NCI-H1092 treated with DMSO at 0.1 percent for 48 hours (cell line): ENCODE results near the gene KRTAP9-1.
"Not testable (repeated sequence)": the region's sequence is repeated elsewhere in the genome, so short reads cannot be mapped to it uniquely, and the experiment has no call there.

Source experiments
- DNase-seq: peaks from one replicate; lab custom pipeline; 2025; lab: John Stamatoyannopoulos, UW

The KRTAP9-1 gene, protein sequence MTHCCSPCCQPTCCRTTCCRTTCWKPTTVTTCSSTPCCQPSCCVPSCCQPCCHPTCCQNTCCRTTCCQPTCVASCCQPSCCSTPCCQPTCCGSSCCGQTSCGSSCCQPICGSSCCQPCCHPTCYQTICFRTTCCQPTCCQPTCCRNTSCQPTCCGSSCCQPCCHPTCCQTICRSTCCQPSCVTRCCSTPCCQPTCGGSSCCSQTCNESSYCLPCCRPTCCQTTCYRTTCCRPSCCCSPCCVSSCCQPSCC

DNA sequence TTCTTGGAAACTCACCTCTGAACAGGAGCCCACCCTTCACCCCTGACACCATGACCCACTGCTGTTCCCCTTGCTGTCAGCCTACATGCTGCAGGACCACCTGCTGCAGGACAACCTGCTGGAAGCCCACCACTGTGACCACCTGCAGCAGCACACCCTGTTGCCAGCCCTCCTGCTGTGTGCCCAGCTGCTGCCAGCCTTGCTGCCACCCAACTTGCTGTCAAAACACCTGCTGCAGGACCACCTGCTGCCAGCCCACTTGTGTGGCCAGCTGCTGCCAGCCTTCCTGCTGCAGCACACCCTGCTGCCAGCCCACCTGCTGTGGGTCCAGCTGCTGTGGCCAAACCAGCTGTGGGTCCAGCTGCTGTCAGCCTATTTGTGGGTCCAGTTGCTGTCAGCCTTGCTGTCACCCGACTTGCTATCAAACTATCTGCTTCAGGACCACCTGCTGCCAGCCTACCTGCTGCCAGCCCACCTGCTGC is at the start of gene KRTAP9-1:
TSS of gene KRTAP9-1 (plus strand) at position 51 of the 482 bp plus-strand sequence. CDS start at position 51, 0 bp downstream.
- not testable (repeated sequence) for DNase-seq

DNA sequence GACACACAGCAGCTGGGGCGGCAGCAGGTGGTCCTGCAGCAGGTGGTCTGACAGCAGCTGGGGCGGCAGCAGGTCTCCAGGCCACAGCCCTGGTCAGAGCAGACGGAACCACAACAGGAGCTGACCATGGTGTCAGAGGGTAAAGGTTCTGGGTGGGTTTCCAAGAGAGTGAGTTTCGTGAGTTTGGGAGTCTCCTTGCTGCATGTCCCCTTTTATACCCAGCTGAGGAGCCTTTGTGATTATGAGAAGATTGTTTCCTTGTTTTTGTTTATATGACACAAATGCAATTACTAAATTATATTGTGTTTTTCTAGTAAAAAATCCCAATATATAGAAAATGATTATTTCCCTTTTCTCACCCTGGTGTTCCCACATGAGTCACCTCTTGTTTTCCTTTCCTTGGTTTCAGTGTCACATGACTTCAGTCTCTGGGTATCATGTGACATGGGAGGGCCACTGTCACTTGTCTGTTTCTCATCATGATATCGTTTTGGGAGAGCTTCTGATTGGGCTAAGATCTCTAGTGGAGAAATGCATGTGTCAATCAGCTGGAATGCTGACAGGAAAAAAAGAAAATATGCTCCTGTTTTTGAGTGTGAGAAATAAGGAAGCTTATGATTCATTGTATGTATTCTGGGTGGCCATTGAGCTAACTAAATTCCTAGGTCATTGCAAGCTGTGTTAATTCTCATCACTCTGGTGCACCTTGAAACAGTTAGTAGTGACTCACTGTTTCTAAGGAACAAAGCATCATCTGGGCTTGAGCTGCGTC is 49.1 kb upstream of the KRTAP9-1 start, which contains the start of gene KRTAP4-6:
TSS of gene KRTAP4-6 (minus strand) at position 185 of the 772 bp plus-strand sequence. CDS start at position 128, 57 bp downstream.
- DNase-seq: no peak

DNA sequence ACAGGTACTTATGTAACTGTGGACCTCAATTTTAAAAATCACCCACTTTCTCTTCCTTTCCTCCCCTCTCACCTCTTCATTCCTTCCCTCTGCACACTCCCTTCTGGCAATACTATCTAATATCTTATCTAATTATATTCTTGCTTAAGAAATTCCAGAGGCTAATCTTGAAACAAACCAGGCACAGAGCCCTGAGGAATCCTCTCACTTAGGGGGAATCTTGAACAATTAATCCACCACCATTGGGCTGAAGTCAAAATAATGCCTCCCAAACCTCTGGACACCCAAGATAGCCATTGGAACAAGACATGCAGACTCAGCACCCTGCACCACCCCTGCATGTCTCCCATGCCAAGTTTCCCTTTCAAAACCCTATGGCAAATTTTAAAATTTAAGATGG is 48.3 kb upstream of the KRTAP9-1 start:
- DNase-seq: no peak

DNA sequence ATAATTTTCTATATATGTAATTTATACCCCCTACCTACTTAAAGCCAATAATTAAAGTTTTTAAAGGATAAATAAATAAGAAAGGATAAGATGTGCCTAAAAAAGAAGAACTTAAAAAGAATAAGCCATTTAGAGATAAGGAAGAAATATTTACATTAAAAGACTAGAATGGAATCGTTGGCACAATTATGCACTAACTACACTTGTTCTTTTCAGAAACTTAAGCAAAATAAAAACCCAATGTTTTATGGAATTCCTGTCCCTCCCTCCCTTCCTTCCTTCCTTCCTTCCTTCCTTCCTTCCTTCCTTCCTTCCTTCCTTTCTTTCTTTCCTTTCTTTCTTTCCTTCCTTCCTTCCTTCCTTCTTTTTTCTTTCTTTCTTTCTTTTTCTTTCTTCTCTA is 44.8 kb upstream of the KRTAP9-1 start:
- DNase-seq: no peak

DNA sequence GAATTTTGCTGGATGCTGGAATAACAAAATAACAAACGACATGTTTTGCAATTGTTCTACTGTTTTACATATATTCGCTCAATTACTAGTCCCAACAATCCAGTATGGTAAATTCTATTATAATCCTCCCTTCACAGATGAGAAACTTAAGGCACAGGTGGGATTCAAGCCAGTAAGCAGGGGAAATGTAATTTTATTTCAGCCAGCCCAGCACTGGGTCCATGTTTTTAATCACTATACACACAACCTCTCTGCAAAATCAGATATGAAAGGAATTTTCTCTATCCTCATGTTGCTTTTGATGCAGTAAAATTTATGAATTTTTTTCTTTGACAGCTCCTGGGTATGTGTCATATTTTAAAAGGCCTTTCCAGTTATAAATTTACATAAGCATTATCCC is 44.4 kb upstream of the KRTAP9-1 start:
- DNase-seq: no peak

DNA sequence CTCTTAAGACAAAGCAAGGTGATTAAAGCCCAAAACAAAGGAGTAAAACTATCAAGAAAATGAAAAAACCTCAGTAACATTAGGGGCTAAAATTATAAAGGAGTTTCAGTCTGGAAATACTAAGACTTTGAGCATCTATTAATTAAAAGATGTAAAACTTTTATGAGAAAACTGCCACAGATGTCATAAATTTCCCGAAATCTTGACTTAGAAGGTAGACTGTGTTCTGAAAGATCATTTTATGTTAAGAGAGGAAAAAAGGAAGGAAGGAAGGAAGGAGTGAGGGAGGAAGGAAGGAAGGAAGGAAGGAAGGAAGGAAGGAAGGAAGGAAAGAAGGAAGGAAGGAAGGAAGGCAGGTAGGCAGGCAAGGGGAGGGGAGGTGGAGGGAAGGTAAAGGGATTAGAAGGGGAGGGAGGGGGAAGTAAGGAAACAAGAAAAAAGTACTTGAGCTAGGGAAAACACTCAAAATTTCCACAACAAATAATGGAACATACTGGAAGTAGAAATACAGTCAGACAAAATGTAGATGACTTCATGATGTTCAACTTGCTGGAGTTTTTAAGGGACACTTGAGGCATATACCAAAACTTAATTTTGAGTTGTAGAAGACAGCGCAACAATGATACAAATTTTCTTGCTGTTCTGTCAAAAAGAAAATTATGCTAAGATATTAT is 42.0 kb upstream of the KRTAP9-1 start:
- DNase-seq: no peak

DNA sequence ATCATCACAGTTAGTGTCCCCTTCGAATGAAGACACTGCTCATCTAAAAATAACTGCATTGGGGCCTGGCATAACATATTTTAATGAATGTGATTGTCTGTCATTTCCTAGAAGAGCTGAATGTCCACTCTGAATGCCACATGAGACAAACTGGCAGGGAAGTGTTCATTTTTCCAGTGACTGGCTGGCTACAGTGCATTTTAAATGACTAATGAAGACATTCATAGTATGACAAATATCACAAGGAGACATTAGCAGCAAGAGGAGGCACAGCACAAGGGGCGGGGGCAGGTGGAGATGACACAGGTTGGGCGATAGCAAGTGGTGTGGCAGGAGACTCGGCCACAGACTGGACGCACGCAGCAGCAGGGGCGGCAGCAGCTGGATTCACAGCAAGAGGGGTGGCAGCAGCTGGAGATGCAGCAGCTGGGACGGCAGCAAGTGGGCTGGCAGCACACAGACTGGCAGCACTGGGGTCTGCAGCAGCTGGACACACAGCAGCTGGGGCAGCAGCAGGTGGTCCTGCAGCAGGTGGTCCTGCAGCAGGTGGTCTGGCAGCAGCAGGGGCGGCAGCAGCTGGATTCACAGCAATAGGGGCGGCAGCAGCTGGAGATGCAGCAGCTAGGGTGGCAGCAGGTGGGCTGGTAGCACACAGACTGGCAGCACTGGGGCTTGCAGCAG is 40.6 kb upstream of the KRTAP9-1 start:
- not testable (repeated sequence) for DNase-seq

DNA sequence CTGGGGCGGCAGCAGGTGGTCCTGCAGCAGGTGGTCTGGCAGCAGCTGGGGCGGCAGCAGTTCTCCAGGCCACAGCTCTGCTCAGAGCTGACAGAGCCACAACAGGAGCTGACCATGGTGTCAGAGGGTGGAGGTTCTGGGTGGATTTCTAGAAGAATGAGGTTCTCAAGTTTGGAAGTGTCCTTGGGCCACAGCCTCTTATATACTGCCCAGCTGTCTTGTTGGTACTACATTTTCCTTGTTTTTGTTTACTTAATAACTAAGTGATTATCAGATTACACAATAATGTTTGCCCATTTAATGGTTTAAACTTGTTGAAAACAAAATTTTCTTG is 40.1 kb upstream of the KRTAP9-1 start, which contains the start of gene KRTAP4-5:
TSS of gene KRTAP4-5 (minus strand) at position 174 of the 334 bp plus-strand sequence. CDS start at position 116, 58 bp downstream.
- no peak for DNase-seq

DNA sequence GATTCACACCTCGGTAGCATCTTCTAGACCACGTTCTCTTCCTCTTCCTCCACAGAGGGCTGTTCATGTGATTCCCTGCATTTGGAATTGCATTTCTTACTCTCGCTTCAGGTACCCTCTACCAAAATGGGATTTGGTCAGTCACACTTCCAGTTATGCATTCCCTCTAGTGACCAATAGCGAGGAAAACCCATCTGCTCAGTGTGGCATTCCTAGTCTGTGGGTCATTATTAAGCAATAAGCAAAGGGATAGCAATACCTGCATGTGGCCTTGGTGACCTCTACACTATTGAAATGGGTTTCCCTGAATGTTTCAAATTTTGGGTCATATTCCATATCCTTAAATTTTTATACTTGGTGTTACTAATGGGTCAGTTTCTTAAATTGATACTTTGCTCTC is 39.7 kb upstream of the KRTAP9-1 start:
- no peak for DNase-seq

DNA sequence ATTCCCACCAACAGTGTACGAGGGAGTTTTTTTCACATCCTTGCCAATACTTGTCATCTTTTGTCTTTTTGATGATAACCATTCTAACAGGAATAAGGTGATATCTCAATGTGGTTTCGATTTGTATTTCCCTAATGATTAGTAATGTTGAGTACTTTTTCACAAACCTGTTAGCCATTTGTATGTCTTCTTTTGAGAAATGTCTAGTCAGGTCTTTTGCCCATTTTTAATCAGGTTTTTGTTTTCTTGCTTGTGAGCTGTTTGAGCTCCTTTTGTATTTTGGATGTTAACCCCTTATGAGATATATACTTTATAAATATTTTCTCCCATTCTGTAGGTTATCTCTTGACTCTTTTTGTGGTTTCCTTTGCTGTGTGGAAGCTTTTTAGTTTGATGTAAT is 38.2 kb upstream of the KRTAP9-1 start:
- no peak for DNase-seq

DNA sequence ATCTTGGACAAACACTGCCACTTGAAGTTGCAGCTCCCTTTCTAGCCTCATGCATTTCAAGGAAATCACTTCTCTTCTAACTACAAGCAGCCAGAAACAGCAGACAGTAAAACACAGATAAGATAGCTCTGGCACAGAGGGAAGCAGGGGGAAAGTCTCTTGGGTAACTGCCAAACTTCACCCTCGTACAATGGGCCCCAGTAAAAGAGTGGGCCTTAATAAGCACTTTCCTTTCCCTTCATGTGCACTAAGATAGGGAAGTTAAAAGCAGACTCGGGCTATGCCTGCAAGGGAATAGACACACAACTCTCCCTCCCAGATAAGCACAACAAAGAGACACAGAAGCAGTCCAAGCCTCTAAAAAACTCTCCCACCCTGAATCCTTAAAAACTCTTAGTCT is 35.8 kb upstream of the KRTAP9-1 start:
- DNase-seq: no peak

DNA sequence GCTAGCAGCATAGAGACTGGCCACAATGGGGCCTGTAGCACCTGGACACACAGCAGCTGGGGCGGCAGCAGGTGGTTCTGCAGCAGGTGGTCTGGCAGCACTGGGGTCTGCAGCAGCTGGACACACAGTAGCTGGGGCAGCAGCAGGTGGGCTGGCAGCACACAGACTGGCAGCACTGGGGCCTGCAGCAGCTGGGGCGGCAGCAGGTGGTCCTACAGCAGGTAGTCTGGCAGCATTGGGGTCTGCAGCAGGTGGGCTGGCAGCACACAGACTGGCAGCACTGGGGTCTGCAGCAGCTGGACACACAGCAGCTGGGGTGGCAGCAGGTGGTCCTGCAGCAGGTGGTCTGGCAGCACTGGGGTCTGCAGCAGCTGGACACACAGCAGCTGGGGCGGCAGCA is 29.5 kb upstream of the KRTAP9-1 start:
- DNase-seq: not testable (repeated sequence)

DNA sequence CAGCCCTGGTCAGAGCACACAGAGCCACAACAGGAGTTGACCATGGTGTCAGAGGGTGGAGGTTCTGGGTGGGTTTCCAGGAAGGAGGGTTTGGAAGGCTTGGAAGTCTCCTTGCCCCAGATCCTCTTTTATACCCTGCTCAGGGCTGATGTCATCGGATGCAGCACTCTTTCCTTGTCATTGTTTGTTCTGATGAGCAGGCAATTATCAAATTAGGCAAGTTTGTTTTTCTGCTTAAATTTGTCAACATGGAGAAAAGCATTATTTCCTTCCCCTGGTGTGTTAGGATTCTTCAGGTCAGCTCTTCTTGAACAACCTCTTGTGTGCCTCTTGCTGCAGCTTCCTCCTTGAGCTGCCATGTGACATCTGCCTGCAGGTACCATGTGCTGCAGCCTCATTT is 29.0 kb upstream of the KRTAP9-1 start, which contains the start of gene KRTAP4-4:
TSS of gene KRTAP4-4 (minus strand) at position 101 of the 400 bp plus-strand sequence. CDS start at position 44, 57 bp downstream.
- DNase-seq: no peak

DNA sequence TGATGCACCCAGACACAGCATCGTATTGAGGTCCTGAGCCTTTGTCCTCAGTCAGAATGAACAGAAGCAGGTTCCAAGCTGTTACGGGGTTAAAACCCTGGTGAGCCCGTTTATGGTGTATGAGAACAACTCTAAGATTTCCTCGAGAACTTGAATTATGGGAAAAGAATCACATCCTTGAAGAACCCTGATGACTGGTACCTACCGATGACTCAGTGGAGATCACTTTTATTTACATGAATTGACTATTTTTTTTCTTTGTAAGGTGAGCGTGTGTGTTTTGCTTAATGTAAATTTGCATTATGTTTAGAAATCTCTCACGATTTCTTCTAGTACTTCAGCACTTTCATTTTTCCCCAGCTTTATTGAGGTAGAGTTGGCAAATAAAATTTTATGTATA is 25.9 kb upstream of the KRTAP9-1 start:
- no peak for DNase-seq

DNA sequence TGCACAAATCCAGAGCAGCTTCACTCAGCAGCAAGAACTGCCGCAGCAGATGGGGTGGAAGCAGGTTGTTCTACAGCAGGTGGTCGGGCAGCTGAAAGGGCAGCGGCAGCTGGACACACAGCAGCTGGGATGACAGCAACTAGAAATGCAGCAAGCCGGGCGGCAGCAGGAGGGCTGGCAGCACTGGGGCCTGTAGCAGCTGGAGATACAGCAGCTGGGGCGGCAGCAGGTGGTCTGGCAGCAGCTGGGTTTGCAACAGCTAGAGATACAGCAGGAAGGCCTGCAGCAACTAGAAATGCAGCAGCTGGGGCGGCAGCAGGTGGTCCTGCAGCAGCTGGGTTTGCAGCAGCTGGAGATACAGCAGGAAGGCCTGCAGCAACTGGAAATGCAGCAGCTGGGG is 22.1 kb upstream of the KRTAP9-1 start:
- no peak for DNase-seq

DNA sequence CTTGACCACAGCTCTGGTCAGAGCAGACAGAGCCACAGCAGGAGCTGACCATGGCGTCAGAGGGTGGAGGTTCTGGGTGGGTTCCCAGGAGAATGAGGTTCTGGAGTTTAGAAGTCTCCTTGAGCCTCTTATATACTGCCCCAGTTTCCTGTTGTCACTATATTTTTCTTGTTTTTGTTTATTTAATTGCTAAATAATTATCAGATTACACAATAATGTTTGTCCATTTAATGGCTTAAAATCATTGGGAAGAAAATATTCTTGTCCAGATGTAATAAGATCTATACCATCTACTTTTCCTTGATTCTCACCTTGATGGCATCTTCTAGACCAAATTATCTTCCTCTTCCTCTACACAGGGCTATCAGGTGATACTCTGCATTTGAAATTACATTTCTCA is 21.6 kb upstream of the KRTAP9-1 start, which contains the start of gene KRTAP4-3:
TSS of gene KRTAP4-3 (minus strand) at position 101 of the 400 bp plus-strand sequence. CDS start at position 52, 49 bp downstream.
- no peak for DNase-seq

DNA sequence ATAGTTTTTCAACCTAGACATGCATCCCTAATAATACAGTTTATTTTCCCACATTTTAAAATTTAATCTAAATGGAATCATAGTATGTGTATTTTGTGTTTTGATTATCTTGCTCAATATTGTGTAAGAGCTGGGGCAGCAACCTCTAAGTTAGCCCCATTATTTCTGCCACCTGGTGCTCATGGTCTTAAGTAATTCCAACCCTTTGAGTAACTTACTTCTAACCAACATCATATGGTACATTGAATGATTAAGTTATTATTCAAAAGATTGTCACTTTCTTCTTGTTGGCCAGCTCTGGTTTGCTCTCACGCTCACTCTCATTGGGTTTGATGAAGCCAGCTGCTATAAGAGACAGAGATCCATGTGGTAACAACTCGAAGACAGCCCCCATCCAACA is 17.8 kb upstream of the KRTAP9-1 start:
- DNase-seq: no peak

DNA sequence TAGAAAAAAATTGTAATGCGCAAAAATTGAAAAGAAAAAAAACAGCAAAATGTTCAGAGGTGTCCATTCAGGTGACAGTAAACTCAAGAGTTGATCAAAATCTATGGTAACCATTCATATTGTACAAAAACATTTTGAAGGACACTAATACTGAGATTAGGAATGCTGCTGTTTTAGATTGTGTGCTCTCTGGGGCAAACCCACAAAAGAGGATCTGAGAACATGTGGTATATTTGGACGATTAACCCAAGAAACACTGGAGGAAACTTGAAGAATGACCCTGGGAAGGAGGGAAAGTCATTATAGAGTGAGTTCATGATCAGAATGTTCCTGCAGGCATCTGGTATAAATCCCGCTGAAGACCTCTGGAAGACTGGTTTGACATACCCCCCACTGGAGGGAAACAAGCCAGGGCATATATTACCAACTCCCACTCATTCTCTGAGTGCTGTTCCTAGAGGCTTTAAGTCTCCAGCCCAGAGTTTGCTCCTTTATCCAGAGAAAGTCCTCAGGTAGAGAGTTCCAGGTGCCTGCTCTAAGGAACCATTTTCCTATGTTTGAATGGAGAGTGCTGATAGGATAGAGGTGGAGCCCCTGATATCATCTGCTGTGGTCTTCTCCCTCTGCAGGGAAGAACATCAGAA is 12.8 kb upstream of the KRTAP9-1 start:
- DNase-seq: no peak

DNA sequence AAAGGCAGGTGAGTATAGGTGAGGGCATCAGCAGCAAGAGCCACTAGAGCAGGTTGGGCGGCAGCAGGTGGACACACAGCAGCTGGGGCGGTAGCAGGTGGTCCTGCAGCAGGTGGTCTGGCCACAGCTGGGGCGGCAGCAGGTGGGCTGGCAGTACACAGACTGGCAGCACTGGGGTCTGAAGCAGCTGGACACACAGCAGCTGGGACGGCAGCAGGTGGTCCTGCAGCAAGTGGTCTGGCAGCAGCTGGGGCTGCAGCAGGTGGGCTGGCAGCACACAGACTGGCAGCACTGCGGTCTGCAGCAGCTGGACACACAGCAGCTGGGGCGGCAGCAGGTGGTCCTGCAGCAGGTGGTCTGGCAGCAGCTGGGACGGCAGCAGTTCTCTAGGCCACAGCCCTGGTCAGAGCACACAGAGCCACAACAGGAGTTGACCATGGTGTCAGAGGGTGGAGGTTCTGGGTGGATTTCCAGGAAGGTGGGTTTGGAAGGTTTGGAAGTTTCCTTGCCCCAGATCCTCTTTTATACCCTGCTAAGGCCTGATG is 11.9 kb upstream of the KRTAP9-1 start, which contains the start of gene KRTAP4-2:
TSS of gene KRTAP4-2 (minus strand) at position 495 of the 545 bp plus-strand sequence. CDS start at position 438, 57 bp downstream.
- no peak for DNase-seq

DNA sequence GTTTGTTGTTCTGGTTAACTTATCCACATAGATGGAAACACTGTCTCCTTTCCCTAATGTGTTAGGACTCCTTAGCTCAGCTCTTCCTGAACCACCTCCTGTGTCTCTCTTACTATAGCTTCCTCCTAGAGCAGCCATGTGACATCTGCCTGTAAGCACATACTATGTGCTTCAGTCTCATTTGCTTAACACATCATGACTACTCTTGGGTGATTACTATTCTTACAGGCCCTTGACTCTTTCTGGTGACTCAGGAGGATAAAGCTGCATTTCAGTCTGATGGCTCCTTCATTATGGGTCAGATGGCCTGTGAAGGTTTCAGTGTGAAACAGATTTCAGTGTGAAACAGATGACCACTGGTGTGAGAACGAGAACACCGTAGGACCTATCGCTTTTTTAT is 11.3 kb upstream of the KRTAP9-1 start:
- DNase-seq: no peak
